HG02623 (cell line): ENCODE measurements around the gene MYPOP.

ENCODE experiments used
- ATAC-seq: cut with Tn5 transposase; IDR thresholded peaks from one replicate; pipeline ENCODE4 v1.9.1; 2021; ENCODE audit warnings: moderate library complexity; ENCODE audit not compliant: unreplicated experiment

Gene MYPOP

GRCh38 chr19:45864629-45865082, 37.8 kb downstream of the MYPOP start:
- ATAC-seq = no peak

- no peak for ATAC-seq
Measured at GRCh38 chr19:45863840-45864628, 38.4 kb downstream of the MYPOP start, which contains the start of gene FOXA3. Gene FOXA3 (plus strand): TSS chr19:45864326. CDS start chr19:45864457, 131 bp downstream.

GRCh38 chr19:45863335-45863839, 39.0 kb downstream of the MYPOP start:
- no peak for ATAC-seq

- peak; percentile 89 for ATAC-seq
Measured at GRCh38 chr19:45862564-45863334, 39.7 kb downstream of the MYPOP start, which contains the start of gene SYMPK. Gene SYMPK (minus strand): TSS chr19:45863147. CDS start chr19:45854495, 8,652 bp downstream.

- ATAC-seq = no peak
Measured at GRCh38 chr19:45862271-45862563, 40.2 kb downstream of the MYPOP start.

- no peak for ATAC-seq
Measured at GRCh38 chr19:45860359-45861259, 41.8 kb downstream of the MYPOP start.

GRCh38 chr19:45854167-45854778, 48.1 kb downstream of the MYPOP start:
- no peak for ATAC-seq

- no peak for ATAC-seq
Measured at GRCh38 chr19:45852983-45853382, 49.4 kb downstream of the MYPOP start.

- no peak for ATAC-seq
Measured at GRCh38 chr19:45852145-45852750, 50.2 kb downstream of the MYPOP start.

- ATAC-seq = no peak
Measured at GRCh38 chr19:45848922-45849321, 53.5 kb downstream of the MYPOP start.

GRCh38 chr19:45847663-45848062, 54.8 kb downstream of the MYPOP start:
- ATAC-seq = no peak

- no peak for ATAC-seq
Measured at GRCh38 chr19:45842198-45842597, 60.2 kb downstream of the MYPOP start.
